Keratinocyte (primary cell): ENCODE results near the gene ACTR3C.

Source experiments
- CTCF ChIP-seq, 3 experiments: IDR thresholded peaks in 1 of 3; conservative IDR thresholded peaks in 1 of 3; optimal IDR thresholded peaks in 1 of 3; 2 replicates in 2 of 3; 3 replicates in 1 of 3; pipeline versions ENCODE3 to v1.5.1; 2011; ENCODE audit warnings: low read length in 3 of 3, mild to moderate bottlenecking in 3 of 3, moderate library complexity in 2 of 3, control low read depth in 1 of 3, inconsistent platforms in 1 of 3; ENCODE audit not compliant: insufficient read depth in 2 of 3; ENCODE audit errors: extremely low read depth in 1 of 3
- EZH2 ChIP-seq: IDR thresholded peaks from one replicate; pipeline ENCODE4 v1.6.1; 2012; ENCODE audit warnings: inconsistent platforms, mild to moderate bottlenecking, low read length, moderate library complexity

DNA sequence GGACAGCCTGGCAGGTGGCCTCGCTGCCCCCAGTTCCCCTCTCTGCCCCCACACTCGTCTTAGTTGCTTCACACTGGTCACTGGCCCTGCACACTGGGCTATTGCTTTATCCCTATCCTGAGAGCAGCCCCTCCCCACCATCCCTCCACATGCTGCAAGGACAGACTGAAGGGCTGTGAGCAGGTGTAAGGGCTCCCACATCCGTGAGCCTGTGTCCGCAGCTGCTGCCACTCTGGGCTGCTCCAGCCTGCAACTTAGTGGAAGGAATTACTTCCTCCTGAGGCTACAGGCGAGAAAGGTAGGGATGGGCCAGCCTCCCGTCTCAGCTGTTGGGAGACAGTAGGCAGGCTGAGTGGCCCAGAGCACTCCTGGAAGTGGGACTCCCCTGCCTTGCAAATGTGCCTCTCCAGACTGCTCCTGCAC, 14.3 kb upstream of the ACTR3C start:
- TF ChIP-seq CTCF (optimal IDR thresholded peaks at IDR 0.05 in 1 of 3, IDR thresholded peaks at IDR 0.05 in 1 of 3, conservative IDR thresholded peaks at IDR 0.05 in 1 of 3; ENCODE audit: extremely low read depth in 1 of 3, insufficient read depth in 2 of 3, low read length in 3 of 3) (no peak), EZH2 (no peak)
